ENCODE results near the gene ZNF207. TPM values are rescaled to one million over a fixed set of nuclear protein-coding genes. Genes with fewer than 3 reads are reported as not detected.

ZNF207 gene
- total RNA-seq, 1 experiment from 2014 or later = 198 TPM

GRCh38 chr17:32335687-32336086 is 14.3 kb upstream of the ZNF207 start:
- Mint-ChIP-seq H3K4me3 (ENCODE audit: low read depth, unreplicated experiment) (no peak overlapping the region), H3K27ac (ENCODE audit: unreplicated experiment) (no peak overlapping the region), H3K36me3 (ENCODE audit: insufficient read depth, unreplicated experiment) (peaks cover 15% of the 10 kb centered on the region), H3K27me3 (ENCODE audit: unreplicated experiment) (no peaks in the 10 kb centered on the region), H3K4me1 (ENCODE audit: low read depth, unreplicated experiment) (peaks cover 2% of the 10 kb centered on the region), H3K9me3 (ENCODE audit: low read depth, unreplicated experiment) (no peaks in the 10 kb centered on the region)
- no TSS peak for BruUV-seq (replicated peaks)
- CTCF ChIA-PET = no interaction called here
- intact Hi-C loops (cut with micrococcal nuclease; ENCODE audit: unreplicated experiment) = no loop called here
- no peak for DNase-seq
- TF ChIP-seq, protein P1, sequence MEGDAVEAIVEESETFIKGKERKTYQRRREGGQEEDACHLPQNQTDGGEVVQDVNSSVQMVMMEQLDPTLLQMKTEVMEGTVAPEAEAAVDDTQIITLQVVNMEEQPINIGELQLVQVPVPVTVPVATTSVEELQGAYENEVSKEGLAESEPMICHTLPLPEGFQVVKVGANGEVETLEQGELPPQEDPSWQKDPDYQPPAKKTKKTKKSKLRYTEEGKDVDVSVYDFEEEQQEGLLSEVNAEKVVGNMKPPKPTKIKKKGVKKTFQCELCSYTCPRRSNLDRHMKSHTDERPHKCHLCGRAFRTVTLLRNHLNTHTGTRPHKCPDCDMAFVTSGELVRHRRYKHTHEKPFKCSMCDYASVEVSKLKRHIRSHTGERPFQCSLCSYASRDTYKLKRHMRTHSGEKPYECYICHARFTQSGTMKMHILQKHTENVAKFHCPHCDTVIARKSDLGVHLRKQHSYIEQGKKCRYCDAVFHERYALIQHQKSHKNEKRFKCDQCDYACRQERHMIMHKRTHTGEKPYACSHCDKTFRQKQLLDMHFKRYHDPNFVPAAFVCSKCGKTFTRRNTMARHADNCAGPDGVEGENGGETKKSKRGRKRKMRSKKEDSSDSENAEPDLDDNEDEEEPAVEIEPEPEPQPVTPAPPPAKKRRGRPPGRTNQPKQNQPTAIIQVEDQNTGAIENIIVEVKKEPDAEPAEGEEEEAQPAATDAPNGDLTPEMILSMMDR (IDR thresholded peaks at IDR 0.05; ENCODE audit: unreplicated experiment) = no peak

GRCh38 chr17:32341141-32341856 is 8.7 kb upstream of the ZNF207 start:
- Mint-ChIP-seq H3K9me3 (ENCODE audit: low read depth, unreplicated experiment) (no peaks in the 10 kb centered on the region), H3K4me3 (ENCODE audit: low read depth, unreplicated experiment) (peak overlapping the region; percentile 95), H3K27ac (ENCODE audit: unreplicated experiment) (peak overlapping the region; percentile 89), H3K36me3 (ENCODE audit: insufficient read depth, unreplicated experiment) (peaks cover 31% of the 10 kb centered on the region), H3K27me3 (ENCODE audit: unreplicated experiment) (no peaks in the 10 kb centered on the region), H3K4me1 (ENCODE audit: low read depth, unreplicated experiment) (peaks cover 32% of the 10 kb centered on the region)
- intact Hi-C loops (cut with micrococcal nuclease; ENCODE audit: unreplicated experiment) = no loop called here
- TSS peak; percentile 34 for BruUV-seq (replicated peaks)
- CTCF ChIA-PET = interaction anchor here (0.7 to 0.9 kb wide), 2 partner anchors 103 to 126 kb away, joined by 3 read pairs; partner anchors contain the start of gene PSMD11
- TF ChIP-seq, protein P1 (IDR thresholded peaks at IDR 0.05; ENCODE audit: unreplicated experiment) = peak; percentile 14
- peak; percentile 17 for DNase-seq

GRCh38 chr17:32341857-32342602 is 7.9 kb upstream of the ZNF207 start, which contains the start of gene C17orf75:
Gene C17orf75, minus strand, starts transcription at chr17:32342173. Its CDS starts 34 bp downstream, at chr17:32342139.
- DNase-seq = peak; percentile 87
- Mint-ChIP-seq H3K36me3 (ENCODE audit: insufficient read depth, unreplicated experiment) (peaks cover 31% of the 10 kb centered on the region), H3K9me3 (ENCODE audit: low read depth, unreplicated experiment) (no peaks in the 10 kb centered on the region), H3K4me1 (ENCODE audit: low read depth, unreplicated experiment) (peaks cover 32% of the 10 kb centered on the region), H3K27ac (ENCODE audit: unreplicated experiment) (peak within 1 kb of the TSS; percentile 89), H3K27me3 (ENCODE audit: unreplicated experiment) (no peaks in the 10 kb centered on the region), H3K4me3 (ENCODE audit: low read depth, unreplicated experiment) (peak within 1 kb of the TSS; percentile 95)
- CTCF ChIA-PET = interaction anchor here (0.6 kb wide), 1 partner anchor 342 kb away, joined by 3 read pairs; no protein-coding TSS in a partner anchor
- intact Hi-C loops (cut with micrococcal nuclease; ENCODE audit: unreplicated experiment) = no loop called here
- TF ChIP-seq, protein P1 (IDR thresholded peaks at IDR 0.05; ENCODE audit: unreplicated experiment) = no peak
- no TSS peak for BruUV-seq (replicated peaks)

DNA sequence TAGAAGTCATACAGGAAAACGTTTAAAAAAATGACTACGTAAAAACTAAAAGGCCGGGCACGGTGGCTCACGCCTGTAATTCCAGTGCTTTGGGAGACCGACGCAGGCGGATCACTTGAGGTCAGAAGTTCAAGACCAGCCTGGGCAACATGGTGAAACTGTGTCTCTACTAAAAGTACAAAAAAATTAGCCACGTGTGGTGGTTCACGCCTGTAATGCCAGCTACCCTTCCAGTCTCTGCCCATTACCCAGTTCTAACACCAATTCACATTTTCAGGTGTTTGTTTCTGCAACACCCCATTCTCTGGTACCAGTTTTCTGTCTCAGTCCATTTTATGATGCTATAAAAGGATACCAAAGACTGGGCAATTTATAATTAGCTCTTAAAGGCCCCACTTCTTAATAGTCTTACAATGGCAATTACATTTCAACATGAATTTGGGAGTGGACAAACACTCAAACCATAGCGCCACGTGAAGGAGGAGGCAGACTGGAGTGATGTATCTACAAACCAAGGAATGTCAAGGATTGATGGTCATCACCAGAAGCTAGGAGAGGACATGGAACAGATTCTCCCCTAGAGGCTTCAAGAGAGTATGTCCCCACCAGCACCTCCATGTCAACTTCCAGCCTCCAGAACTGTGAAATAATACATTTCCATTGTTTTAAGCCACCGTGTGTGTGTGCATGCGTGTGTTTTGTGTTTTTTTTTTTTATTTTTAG is 7.2 kb upstream of the ZNF207 start:
- CTCF ChIA-PET = no interaction called here
- H3K36me3 Mint-ChIP-seq (ENCODE audit: insufficient read depth, unreplicated experiment) = peaks cover 31% of the 10 kb centered on the region
- intact Hi-C loops (cut with micrococcal nuclease; ENCODE audit: unreplicated experiment) = no loop called here
- H3K4me3 Mint-ChIP-seq (ENCODE audit: low read depth, unreplicated experiment) = peak overlapping the region; percentile 95
- H3K9me3 Mint-ChIP-seq (ENCODE audit: low read depth, unreplicated experiment) = no peaks in the 10 kb centered on the region
- no TSS peak for BruUV-seq (replicated peaks)
- H3K27me3 Mint-ChIP-seq (ENCODE audit: unreplicated experiment) = no peaks in the 10 kb centered on the region
- DNase-seq = no peak
- peaks cover 32% of the 10 kb centered on the region for H3K4me1 Mint-ChIP-seq (ENCODE audit: low read depth, unreplicated experiment)
- H3K27ac Mint-ChIP-seq (ENCODE audit: unreplicated experiment) = peak overlapping the region; percentile 89
- TF ChIP-seq, protein P1 (IDR thresholded peaks at IDR 0.05; ENCODE audit: unreplicated experiment) = no peak

Measured in Calu3 (cell line).